Subcutaneous preadipocyte (primary cell): ENCODE results near the gene RGS18. TPM values are rescaled to one million over a fixed set of nuclear protein-coding genes. Genes with fewer than 3 reads are reported as not detected.

ENCODE experiments used
- total RNA-seq: library from RNA; depleted of rRNA; stranded (reverse); fragments of >200 nt; gene quantifications from 2 replicates; pipeline ENCODE4 v1.2.3, GENCODE V29; 2012

Gene RGS18
- total RNA-seq, result not detected in 2 replicates

GRCh38 chr1:192158181-192158580 is at the start of gene RGS18:
RGS18 (plus strand) TSS chr1:192158462; CDS start chr1:192158638, 176 bp downstream.

Other genes starting within 250 kb of the RGS18 start
- not detected in 2 replicates for gene RGS21, start 158.5 kb downstream of the RGS18 start, total RNA-seq